ENCODE data around the gene VPS35. TPM values are rescaled to one million over a fixed set of nuclear protein-coding genes. Genes with fewer than 3 reads are reported as not detected.
A peak's percentile ranks its signal among the peaks of the same experiment; 100 is the strongest.

The VPS35 gene
- polyA plus RNA-seq, 2 of the 4 experiments (the other 2 are of a cell fraction): 82.3 to 85.5 TPM

- CTCF ChIA-PET: interaction anchor here (1.0 to 2.5 kb wide), 4 partner anchors 10 to 112 kb away, joined by 3 to 8 read pairs (median 4); no protein-coding TSS in a partner anchor
- Histone ChIP-seq H3K4me1 (peaks cover 37% of the 10 kb centered on the region), H3K27ac (peak within 1 kb of the TSS; percentile 92 to 93), H3K9me3 (no peaks in the 10 kb centered on the region), H3K4me2 (peak within 1 kb of the TSS; percentile 97), H3K4me3 (peak within 1 kb of the TSS; percentile 58)
- 2% methylated on average over 38 of the region's 79 CpGs for WGBS (ENCODE audit: missing lambda C conversion rate)
- POLR2A ChIA-PET: interaction anchor here (0.6 kb wide), 1 partner anchor 140 kb away, joined by 4 read pairs; no protein-coding TSS in a partner anchor
- peak; percentile 87 to 97 for DNase-seq (ENCODE audit: low read depth in 1 of 2, low spot score in 1 of 2)
- FAIRE-seq: no peak
- peak; percentile 86 to 93 for ATAC-seq
- TF ChIP-seq NR3C1 (IDR thresholded peaks at IDR 0.05) (no peak), EHF (CRISPR knock-in tag; IDR thresholded peaks at IDR 0.05) (no peak), RFX5 (IDR thresholded peaks at IDR 0.05) (no peak; the same call in 1 of the 2 replicates), CBX8 (IDR thresholded peaks at IDR 0.05) (no peak), RAD21 (conservative IDR thresholded peaks at IDR 0.05 in 1 of 2, IDR thresholded peaks at IDR 0.05 in 1 of 2) (peak; percentile 25 to 31; a peak in 2 of 5 replicates), BHLHE40 (IDR thresholded peaks at IDR 0.05; ENCODE audit: low read depth, low read length) (no peak), E2F6 (IDR thresholded peaks at IDR 0.05; ENCODE audit: borderline replicate concordance, low read depth) (peak; percentile 76; the same call in 1 of the 2 replicates), CHD4 (IDR thresholded peaks at IDR 0.05; ENCODE audit: borderline replicate concordance) (no peak), POLR2AphosphoS2 (conservative IDR thresholded peaks at IDR 0.05; ENCODE audit: low read length) (no peak), PHF8 (IDR thresholded peaks at IDR 0.05; ENCODE audit: borderline replicate concordance, low read depth) (peak; percentile 93), FOSB (CRISPR knock-in tag; IDR thresholded peaks at IDR 0.05) (no peak), JUN (IDR thresholded peaks at IDR 0.05) (peak in 1 of 2 experiments; percentile 73; a peak in 1 of 5 replicates), REST (IDR thresholded peaks at IDR 0.05) (no peak; the same call in 1 of the 2 replicates), MAX (IDR thresholded peaks at IDR 0.05) (peak; percentile 62), ZNF302 (CRISPR knock-in tag; IDR thresholded peaks at IDR 0.05) (no peak), TP53 (CRISPR knock-in tag; IDR thresholded peaks at IDR 0.05) (0 out of 2 replicates have a peak, but pooled peaks have one; percentile 45), CTCF (IDR thresholded peaks at IDR 0.05) (peak; percentile 38; the same call in 2 of the 3 replicates), GATA3 (IDR thresholded peaks at IDR 0.05; ENCODE audit: borderline replicate concordance) (no peak), HMGXB4 (CRISPR knock-in tag; IDR thresholded peaks at IDR 0.05; ENCODE audit: borderline replicate concordance) (peak; percentile 72; the same call in 1 of the 2 replicates), HOXB5 (CRISPR knock-in tag; IDR thresholded peaks at IDR 0.05) (no peak), EP300 (IDR thresholded peaks at IDR 0.05) (no peak), CBX2 (IDR thresholded peaks at IDR 0.05; ENCODE audit: borderline replicate concordance, low read depth) (no peak), POLR2A (IDR thresholded peaks at IDR 0.05; ENCODE audit: low read length) (peak; percentile 51), ELK1 (IDR thresholded peaks at IDR 0.05; ENCODE audit: low read depth, low read length) (no peak)
Observed at GRCh38 chr16:46689365-46690280, 645 bp upstream of the VPS35 start, which contains the start of gene ORC6. Gene ORC6 (plus strand): TSS chr16:46689659. CDS start chr16:46689706, 47 bp downstream.

Data from A549 (cell line).